Fibroblast of peridontal ligament (primary cell): ENCODE data around the gene PIGU.

Experiments used
- DNase-seq: peaks from one replicate; pipeline ENCODE4 v3.0.0-alpha.2; 2010; ENCODE audit errors: extremely low read depth

PIGU gene

DNA sequence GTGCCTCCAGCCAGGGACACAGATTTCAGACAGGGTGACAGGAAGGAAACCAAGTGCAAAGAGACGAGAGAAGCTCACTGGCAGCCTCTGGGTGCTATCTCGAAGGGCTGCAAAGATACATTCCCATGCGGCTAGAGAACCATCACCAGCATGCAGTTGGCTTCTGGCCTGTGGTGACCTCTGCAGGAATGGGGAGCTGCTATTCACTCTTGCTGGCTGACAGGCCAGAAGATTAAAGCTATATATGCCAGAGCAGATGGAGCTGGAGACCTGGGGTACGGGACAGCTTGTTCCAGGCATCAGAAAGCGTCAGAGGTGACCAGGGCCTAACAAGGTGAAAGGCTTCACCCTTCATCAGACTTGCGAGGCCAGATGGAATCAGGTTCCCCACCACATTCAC, 98.4 kb downstream of the PIGU start:
- DNase-seq, result no peak

DNA sequence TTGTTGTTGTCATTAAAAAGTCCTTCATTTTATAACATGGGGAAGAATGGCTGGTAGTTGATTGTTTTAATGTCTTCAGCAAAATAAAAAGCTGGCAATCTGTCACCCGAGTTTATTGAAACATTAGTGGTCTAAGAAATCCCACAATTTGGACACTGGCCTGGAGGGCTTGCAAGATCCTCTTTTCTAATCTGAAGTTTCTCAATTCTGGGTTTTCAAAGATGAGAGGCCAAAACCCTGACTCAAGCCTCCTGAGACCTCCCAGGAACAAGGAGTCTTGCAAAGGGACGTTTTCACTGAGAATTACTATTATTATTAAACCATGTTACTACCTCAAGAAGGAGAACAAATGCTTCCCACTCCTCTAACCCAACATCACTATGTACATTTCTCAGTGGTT, 98.9 kb downstream of the PIGU start:
- peak; percentile 77 for DNase-seq

DNA sequence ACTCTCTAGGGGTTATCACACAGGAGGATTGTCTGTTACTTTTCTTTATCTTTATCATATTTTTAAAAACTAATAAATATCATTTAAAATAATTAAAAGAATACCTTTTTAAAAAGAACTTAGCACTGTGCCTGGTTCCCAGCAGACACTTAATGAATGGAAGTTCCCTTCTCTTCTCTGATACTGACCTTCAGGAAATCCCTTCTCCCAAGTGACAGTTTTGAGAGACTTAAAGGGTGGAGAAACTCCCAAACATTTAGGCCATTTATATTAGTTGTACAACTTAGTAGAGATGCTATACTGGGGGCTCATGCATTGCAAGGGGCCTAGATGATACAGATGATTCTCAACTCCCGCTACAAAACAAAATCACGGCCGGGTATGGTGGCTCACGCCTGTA, 99.8 kb downstream of the PIGU start:
- DNase-seq, result no peak

DNA sequence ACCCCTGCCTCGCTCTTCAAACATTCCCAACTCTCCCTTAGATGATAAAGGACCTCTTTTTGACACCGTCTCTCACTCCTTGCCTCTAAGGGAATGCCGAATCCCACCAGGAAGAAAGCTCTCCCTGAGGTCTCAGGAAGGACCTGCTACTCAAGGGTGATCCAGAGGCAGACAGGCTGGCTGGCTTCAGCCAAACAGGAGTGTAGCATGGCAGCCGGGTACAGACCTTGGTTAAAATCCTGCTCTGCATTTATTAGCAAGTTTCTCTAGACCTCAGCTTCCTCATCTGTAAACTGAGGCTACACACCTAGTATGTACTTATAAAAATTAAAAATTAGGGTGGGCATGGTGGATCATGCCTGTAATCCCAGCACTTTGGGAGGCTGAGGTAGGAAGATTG, 101.1 kb downstream of the PIGU start:
- DNase-seq, result no peak

DNA sequence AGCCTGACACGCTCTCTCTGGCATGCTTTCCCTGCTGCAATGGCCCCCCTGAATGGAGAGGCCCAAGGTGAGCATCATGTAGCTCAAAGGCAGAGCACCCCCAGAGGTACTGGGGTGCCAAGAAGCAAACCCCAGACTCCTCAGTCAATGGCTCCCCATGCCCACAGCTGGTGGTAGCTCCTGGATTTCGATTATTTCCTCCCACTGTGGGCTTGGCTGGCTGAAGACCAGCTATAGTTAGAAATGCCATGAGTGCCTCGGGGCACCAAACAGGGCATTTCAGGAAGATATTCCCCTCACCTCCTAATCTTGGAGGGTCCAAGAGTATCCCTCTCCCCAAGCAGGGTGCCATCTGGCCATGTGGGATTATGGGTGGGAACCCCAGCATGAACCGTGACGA, 101.6 kb downstream of the PIGU start:
- DNase-seq, result no peak

DNA sequence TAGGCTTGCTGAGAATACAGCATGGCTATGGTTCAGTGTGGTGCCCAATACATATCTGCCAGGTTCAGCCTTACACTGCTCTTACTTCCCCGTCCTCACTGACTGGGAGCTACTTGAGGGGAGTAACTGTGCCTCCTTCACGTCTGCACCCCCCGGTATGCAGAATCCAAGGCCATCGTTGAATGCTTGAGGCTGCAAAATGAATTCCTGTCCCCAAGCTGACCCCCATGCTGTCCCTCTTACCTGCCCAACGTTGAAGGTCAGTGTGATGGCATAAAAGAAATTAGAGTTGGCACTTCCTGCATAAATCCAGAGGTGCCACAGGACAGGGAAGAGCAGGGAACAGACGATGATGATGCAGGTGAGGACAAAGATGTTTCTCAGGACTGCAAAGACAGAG, 102.0 kb downstream of the PIGU start:
- no peak for DNase-seq

DNA sequence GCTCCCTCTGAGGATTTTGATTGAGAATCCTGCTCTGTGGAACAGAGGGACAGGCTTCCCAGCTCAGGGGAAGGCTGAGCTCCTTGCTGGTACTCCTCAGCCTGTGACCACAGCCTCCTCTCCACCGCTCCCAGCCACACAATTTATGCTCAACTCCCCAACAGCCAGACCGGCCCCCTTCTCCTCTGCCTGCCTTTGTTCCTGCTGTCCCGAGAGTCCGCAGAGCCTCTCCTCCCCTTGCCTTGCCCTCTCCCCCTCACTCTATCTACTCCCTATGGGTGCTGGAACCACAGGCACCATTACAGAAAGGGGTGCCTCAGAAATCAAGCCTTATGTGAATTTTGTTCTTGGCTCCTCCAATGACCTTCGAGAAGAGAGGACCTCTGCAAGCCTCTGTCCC, 102.5 kb downstream of the PIGU start:
- no peak for DNase-seq

DNA sequence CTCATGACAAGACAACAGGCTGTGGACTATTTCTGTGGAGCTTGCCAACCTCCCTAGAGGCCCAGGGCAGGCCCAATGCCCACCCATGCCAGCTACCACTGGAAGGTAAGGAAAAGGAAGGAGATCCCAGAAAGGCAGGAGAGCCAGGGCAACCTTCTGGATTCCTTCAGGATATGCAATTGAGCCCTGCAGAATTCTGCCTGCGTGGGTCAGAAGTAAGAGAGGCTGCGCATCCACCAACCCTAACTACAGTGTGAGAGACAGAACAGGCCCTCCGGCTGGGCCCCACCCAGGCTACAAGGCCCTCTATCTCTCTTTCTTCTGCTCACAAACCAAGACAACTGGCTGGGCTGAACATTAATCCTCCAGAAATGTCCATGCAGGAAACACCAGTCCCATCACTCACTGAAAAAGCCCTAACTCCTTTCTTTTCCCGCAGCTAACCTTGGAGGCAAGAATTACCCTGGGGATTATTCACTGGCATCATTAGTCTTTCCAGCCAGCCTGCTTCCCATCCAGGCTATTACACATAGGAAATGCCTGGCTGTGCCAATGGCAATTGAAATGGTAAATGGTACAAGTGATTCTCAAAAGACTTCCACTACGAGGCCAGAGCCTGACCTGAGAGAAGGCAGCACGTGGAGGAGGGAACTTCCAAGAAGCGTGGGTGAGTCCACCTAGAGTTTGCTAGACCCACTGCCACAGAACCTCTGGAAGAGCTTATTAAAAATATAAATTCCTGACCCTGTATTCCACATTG, 103.2 kb downstream of the PIGU start:
- DNase-seq, result no peak

DNA sequence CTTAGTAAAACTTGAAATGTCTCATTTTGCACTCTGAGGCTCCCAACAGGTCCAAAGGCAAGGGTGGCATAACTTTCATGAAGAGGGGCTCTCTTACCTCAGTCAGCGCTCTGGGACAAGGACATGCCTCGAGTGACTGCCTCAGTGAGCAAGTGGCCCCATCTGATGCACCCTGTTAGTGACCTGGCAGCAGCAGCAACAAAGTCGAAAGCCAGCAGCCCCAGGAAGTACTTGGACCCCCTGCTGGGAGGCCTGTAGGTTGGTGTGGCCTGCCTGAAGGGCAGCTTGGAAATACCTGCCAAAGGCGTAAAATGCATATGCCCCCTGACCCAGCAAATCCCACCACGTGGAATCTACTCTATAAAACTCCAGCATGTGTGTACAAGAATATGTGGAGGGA, 105.1 kb downstream of the PIGU start:
- no peak for DNase-seq

DNA sequence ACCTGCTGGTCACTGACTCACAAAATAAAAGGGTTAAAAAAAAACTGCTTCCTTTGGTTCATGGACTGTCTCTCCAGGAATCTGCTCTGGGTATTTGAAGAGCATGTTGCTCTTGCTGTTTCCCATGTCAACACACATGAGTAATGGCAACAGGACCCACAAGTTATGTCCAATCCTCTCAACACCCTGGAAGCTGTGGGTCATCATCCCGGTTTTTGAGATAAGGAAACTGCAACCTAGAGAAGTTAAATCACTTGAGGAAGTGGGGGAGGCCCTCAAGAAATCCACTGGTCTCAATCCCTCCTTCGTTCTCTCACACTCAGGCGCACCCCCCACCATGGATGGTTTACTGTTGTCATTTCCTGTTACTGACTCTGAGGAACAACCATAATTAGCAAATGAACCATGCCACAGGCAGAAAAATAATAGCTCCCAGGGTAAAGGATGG, 106.0 kb downstream of the PIGU start:
- no peak for DNase-seq

DNA sequence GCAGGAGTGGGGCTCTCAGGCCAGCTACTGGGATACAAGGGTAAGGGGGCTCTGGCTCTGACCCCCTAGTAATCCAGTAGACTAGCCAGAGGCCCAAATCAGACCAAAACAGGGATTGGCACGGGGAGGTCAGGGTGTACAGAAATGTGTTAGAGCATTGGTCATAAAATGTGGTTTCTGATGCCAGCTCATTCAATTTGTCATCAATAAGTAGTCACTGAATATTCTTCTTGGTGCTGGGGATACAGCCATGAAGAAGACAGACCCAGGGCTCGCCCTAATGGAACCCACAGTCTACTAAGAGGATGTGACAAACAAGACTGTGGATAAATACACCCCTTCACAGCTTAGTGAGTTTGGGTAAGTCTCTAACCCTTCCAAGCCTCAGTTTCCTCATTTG, 107.3 kb downstream of the PIGU start:
- no peak for DNase-seq

DNA sequence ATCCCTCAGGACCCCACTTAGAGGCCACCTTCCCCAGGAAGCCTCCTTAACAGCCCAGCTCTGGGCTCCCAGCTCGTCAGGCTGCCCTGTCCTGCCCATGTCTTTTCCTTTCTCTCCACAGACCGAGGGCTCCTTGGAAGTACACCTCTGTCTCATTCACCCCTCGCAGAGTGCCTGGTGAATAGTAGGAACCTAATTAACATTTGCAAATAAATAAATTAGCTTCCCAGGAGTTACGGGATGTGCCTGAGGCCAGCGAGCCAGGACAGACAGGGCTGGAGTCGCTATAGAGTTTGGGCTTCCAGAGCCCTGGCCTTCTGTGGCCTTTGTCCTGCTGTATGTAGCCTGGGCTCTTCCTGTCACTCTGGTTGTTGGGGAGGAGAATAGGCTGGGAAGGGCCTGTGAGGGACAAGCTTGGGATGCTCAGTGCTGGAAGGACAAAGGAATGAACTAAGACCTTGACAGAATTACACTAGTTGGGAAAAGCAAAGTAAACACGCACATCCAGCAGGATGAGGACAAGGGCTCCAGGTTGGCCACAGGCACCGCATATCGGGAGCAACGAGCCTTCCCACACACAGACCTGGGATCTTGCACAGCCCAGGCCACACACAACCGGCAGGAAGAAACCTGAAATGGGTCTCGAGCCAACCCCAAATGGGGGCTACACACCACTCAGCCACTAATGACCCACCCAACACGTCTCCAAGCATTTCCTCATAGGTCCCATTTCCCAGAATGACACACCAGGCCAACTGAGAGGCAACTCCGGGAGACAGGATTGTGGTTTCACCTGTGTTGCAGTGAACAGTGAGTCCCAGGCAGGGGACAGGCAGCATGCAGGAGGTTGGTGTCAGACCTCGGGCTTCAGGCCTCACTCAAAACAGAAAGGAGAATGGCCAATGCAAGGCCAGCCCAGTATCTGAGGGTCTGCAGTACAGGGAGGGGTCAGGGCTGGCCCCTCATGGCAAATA, 108.7 kb downstream of the PIGU start:
- no peak for DNase-seq

DNA sequence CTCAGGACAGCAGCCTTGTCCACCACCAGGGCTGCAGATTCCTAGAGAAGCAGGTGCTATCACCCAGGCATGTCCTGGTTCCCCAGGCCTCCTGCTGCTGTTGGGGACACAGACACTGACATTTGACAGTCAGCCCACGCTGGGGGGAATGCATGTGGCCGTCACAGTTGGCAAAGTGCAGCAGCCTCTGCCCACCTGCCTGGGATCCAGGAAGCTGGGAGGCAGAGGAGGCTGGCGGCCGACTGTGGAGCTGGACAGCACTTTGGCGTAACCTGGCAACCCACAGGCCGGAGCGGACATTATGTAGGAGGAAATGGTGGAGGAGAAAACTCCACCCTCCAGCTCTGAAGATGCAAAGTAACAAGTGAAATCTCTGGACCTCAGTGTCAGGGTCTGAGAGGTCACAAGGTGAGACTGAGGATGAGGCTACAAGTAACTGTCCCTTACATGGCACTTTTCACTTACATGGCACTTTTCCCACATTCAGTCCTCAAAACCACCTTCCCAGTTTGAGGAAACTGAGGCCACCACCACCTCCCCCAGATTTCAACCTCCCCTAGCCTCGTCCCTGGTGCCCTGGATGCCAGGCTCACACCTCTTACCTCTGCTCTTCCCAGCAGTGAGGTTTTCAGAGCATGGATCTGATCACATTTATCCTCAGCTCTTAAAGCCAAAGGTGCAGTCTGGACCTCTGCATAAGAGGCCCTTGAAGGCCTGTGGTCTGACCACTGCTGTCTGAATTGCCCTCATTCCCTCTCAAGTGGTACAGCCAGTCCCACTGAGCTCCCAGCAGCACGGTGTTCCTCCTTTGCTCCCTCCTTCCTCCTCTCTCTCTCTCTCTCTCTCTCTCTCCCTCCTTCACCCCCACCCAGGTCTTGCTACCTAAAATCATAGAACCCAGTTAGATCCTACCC, 109.7 kb downstream of the PIGU start:
- no peak for DNase-seq

DNA sequence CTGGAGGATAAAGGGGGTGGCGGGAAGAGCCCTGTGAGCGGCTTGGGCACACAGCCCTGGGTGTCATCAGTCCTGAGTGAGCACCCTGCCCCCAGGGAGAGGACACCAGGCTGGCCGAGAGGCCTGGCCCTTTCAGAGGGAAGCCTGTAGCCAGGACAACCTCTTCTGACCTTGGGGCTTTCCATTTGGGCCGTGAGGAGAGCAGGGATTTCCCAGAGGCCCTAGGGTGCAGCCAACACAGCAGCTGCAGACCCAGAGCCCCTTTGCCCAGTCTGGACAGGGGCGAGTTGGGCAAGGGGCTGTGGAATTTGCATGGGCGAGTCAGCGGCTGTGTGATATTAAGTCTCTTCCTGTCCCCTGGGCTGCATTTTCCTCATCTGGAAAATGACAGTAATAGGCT, 112.1 kb downstream of the PIGU start:
- no peak for DNase-seq

DNA sequence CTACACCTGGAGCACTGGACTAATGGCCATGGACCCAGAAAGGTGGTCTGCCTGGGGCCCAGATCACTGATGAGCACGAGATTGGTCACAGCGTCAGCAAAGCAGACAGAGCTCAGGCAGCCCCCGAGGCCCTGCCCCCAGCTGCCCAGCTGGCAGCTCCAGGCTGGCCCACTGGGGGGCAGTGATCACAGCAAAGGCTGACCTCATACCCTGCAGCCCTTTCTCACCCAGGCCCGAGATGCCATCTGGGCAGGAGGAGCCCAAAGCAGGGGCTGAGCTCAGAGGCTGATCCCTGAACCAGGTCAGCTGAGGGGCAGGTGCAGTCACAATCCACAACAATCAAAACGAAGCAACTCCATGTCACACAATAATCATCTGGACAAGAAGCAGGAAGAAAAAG, 114.3 kb downstream of the PIGU start:
- no peak for DNase-seq

DNA sequence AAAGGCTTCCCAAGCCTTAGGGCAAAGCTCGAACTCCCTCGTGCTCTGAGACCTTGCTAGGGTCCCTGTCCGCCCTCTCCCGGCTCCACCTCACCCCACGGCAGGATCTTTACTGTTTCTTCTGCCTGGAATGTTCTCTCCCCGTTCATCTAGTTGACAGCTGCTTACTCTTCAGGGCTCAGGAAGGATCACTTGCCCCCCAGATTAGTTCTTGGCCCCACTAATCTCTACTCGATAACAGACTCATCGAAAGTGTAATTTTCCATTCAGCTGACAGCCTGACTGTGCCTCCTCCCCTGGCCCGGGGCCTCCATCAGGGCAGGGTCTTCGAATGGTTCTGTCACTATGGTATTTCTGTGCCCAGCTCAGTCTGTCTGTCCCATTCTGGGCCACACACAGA, 115.2 kb downstream of the PIGU start:
- no peak for DNase-seq

DNA sequence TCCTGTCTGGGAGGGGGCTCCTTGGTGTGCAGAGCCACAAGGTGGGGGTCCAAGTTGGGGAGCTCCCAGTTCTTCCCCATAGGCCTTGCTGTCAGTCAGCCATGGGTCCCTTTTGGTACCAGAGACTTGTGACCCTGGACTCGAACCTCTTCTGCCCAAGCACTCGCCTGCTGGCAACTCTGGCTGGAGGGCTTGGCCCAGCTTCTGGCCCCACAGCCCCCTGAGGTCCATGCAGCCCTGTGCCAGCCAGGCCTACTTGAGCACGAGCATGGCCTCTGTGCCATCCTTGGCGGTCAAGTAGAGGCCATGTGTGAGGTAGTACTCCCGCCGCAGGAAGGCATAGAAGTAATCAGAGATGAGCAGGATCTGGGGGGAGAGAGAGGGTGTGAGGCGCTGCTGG, 116.3 kb downstream of the PIGU start:
- DNase-seq, result no peak

DNA sequence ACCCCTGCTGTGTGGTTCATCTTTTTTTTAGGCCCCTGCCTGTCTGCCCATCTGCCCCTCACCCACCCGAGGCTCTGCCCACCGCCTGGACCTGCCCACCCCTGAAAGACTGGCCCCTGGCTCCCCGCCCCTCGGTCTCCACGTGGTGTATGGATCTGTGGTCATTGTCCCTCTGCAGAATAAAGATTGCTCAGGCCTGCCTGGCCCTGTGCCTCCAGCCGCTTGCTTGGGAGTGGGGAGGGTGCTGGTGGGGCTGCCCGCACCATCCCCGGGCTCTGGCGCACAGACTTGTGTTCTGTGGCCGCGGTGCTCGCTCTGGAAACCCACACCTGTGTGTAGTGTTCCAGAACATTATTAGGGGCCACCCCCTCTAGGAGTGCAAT, 116.8 kb downstream of the PIGU start:
- DNase-seq, result no peak

DNA sequence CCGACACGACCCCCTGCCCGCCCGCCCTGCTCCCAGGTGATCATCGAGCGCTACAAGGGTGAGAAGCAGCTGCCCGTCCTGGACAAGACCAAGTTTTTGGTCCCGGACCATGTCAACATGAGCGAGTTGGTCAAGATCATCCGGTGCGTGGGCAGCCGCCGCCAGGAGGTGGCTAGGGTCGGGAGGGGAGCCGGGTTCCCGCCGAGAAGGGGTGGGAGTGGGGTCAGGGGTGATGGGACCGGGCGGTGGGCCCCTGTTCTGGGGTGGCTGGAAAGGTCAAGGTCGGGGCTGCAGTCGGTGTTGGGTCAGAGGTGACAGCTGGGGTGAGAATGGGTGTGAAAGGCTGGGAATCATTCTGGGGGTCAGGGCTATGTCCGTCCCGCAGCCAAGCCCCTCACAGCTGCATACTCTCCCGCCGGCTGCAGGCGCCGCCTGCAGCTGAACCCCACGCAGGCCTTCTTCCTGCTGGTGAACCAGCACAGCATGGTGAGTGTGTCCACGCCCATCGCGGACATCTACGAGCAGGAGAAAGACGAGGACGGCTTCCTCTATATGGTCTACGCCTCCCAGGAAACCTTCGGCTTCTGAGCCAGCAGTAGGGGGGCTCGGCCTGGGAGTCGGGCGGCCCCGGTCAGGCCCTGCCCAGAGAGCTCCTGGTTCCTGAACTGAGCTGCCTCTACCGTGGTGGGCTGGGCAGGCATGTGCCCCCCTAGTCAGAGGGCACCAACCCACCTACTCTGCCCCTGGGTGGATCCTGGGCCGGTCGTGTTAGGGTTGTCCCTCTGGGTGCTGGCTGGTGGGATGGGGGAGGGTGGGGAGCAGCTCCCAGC, 117.4 kb downstream of the PIGU start:
- DNase-seq, result no peak

DNA sequence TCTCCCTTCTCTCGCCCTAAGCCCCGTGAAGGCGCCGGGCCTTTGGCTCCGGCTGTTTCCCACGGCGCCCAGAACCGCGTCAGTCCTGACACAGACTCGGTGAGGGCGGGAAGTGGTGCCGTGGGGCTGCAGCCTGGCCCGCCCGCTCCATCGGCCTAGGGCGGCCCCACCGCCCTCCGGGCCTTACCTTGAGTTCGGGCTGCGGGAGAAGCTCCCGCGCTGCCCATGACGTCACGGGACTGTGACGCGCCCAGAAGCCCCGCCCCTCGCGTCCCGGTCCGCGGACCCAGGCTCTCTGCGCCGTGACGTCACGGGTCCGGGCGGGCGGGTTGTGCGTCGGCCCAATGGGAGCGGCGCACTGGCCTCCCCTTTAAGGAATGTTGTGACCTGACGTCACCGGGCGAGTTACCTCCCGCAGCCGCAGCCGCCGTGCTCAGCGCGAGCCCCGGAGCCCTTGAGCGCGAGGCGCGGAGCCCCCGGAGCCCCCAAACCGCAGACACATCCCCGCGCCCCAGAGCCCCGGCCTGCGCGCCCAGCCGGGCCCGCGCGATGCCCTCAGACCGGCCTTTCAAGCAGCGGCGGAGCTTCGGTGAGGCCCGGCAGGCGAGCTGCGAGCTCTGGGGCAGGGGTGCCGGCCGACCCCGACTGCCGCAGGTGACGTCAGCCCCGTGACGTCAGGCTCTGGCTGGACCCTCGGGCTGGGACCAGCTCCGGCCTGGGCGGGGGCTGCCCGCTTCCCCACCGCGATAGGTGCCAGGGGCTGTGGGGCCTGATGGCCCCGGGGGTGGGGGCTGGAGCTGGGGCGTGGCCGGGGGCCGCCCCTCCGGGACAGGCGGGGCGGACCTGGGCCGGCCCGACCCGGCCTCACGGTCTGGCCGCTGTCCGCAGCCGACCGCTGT, 118.3 kb downstream of the PIGU start, which contains the start of gene MAP1LC3A:
TSS of gene MAP1LC3A (plus strand) at position 399 of the 899 bp plus-strand sequence. CDS start at position 550, 151 bp downstream.
- DNase-seq, result peak; percentile 92
